NCI-H446 (cell line): ENCODE measurements around the gene FBXO21.

Source experiments
- DNase-seq, 2 experiments: peaks; one replicate each; lab custom pipeline; 2025; lab: John Stamatoyannopoulos, UW

The FBXO21 gene

GRCh38 chr12:117139025-117139717 lies 51.1 kb downstream of the FBXO21 start:
- DNase-seq: no peak

DNA sequence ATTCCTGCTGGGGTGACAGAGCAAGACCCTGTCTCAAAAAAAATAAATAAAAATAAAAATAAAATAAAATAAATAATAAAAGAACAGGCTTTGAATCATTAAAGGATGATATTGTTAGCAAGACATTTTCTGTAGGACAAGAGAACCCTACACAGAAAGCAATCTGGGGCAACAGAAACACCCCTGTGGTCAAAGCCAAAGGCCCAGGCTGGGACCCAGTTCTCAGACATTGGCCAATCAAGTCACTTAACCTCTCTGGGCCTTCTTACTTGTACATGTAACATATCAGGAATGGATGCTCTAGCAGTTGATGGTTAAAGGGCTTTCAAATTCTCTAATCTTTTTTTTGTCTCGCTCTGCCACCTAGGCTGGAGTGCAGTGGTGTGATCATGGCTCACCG lies 55.5 kb downstream of the FBXO21 start:
- no peak for DNase-seq

- DNase-seq: peak in 1 of 2 experiments; percentile 55
Observed at GRCh38 chr12:117134059-117134458, 56.2 kb downstream of the FBXO21 start.

DNA sequence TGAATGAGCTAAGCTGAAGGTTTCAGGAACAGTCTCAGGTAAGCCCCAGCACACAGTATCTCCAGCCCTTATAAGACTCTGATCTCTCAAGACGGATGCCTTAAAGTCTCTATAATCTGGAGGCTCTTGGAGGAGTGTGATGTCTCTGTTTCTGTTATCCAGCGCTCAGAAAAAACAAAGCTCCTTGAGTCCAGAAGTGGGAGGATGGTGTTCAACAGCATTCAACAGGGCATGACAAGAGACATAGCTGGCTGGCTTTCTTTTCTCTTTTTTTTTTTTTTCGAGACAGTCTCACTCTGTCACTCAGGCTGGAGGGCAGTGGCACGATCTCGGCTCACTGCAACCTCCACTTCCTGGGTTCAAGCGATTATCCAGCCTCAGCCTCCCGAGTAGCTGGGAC lies 59.5 kb downstream of the FBXO21 start:
- DNase-seq: no peak

DNA sequence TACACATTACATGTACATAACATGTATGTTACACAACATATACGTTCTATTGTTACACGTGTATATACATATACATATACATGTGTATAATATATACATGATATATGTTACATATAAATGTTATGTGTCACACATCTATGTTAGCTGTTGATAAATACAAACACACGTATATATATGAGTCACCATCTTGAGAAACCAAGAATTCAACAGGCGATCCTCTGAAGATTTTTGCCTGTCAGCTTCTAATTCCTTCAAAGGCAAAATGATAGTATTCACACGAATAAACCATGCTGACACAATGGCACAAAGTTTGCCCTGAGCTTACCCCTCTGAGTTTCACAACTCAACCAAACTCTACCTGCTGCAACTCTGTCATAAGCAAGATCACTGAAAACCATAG lies 60.9 kb downstream of the FBXO21 start:
- no peak for DNase-seq

DNA sequence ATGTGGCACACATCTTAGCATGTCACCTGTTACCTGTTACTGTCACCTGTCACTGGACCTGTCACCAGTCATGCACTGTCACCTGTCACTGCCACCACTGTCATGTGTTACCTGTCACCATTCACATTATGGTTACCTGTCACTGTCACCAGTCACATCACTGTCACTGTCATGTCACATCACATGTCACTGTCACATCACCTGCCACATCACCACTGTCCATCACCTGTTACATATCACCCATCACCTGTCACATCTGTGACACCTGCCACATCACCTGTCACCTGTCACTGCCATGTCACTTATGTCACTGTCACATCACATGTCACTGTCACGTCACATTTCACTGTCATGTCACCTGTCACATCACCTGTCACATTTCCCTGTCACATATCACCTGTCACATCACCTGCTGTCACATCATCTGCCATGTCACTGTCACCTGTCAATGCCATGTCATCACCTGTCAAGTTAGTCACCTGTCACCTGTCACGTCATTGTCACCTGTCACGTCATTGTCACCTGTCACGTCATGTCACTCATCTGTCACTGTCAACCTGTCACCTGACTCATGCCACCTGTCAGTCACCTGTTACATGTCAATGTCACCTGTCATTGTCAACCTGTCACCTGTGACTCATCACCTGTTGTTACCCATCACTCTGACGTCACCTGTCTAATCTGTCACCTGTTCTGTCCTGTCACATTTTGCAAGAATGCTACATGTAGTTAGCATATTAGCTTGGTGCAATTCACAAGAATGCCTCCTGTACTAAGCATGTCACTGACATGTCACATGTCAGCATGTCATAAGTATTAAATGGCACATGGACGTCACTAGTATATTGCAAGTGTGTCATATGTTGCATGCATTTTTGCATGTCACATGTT lies 62.1 kb downstream of the FBXO21 start:
- DNase-seq: no peak

DNA sequence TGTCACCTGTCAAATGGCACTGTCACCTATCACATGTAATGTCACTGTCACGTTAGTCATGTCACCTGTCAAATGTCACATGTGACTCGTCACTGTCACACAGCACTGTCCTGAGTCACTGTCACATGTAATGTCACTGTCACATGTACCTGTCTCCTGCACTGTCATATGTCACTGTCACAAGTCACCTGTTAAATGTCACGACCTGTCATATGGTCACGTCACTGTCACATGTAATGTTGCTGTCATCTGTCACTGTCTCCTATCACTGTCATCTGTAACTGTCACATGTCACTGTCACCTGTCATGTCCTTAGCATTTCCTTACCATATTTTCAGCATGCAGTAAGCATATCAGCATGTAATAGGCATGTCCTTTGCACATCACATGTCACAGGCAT lies 63.9 kb downstream of the FBXO21 start:
- no peak for DNase-seq

DNA sequence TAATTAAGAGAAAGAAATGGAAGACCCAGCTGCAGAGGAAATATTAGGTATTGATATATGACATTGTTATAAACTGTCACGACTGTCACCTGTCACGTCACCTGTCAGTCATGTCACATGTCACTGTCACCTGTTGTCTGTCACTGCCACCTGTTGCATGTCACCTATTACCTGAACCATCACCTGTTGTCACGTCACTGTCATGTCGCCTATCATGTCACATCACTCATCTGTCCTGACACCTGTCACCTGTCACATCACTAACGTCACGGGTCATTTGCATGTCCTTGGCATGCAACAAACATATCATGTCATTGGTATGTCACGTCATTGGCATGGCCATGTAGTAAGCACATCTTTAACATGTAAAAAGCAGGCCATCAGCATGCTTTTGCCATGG lies 64.5 kb downstream of the FBXO21 start:
- no peak for DNase-seq

- peak; percentile 36 to 50 for DNase-seq
Observed at GRCh38 chr12:117125272-117125613, 65.0 kb downstream of the FBXO21 start.

- no peak for DNase-seq
Observed at GRCh38 chr12:117124421-117125271, 65.6 kb downstream of the FBXO21 start.

- DNase-seq: no peak
Observed at GRCh38 chr12:117121441-117121840, 68.8 kb downstream of the FBXO21 start.

DNA sequence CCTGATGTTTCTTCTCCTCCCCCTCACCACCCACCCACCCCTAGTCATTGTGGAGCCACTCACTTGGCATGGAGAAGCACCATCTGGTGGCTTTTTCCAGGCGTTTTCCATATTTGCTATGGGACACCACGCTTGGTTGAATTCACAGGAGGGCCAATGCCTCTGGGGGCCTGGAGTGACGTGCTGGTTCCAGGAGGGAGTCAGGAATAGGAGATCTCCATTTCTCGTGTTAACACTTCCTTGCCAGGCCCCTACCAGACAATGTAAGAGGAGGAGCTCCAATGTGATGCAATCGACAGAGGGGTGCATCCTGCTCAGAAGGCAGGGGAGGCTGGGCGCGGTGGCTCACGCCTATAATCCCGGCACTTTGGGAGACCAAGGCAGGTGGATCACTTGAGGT lies 69.5 kb downstream of the FBXO21 start:
- DNase-seq: peak; percentile 72 to 94

DNA sequence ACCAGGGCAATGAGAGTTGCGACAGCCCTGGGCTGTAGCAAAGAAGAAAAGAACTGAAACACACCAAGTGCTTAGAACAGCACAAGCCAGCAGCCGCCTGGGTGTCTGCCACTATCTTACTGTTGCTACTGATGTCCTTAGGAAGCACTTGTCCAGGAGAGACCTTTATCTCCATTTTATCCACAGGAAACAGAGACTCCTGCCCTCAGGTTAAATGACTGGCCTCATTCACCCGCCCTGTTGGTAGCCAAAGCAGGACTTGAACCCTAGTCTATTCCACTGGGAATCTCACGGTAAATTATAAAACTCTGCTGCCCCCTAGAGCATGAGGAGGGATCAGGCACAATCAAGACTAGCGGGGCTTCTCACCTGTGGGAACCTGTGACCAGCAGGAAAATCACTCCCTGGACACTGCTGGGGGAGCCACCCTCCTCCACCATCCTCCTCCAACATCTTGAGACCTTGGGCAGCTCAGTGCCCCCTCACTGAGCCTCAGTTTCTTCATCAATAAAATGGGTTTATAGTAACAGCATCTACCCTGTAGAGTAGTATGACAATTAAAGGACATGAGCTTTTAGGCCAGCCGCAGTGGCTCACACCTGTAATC lies 70.6 kb downstream of the FBXO21 start:
- peak in 1 of 2 experiments; percentile 58 for DNase-seq

DNA sequence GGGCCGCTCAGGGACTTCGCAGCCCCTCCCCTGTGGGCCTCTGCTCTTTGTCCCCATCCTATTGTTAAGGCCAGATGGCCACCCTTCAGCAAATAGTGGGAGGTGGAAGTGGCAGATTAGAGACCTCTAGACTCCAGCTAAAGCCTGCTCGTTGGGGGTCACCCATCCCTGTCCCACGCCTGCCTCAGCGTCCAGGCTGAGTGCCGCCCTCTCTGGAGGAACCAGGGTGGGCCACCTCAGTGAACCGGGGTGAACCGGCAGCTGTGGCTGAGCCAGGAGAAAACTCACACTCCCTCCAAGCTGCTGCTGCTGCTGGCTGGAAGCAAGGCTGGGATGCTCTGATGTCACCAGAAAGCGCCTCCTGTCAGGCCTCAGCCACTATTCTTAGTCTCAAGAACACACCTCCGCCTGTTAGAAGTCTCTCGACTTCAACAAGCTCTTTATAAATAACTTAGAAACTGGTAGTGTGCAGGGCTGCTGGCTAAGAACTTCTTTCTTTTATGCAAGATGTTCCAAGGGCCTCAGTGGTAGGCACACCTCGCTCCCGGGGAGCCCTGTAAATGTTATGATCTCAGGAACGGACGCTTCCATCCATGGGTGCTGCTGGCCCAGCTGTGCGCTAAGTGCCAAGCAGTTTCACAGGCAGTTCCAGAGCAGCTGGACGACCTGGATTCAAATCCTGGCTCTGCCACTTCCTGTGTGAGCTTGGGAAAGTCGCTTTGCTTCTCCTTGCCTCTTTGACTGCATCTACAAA lies 71.3 kb downstream of the FBXO21 start:
- peak in 1 of 2 experiments; percentile 31 for DNase-seq

DNA sequence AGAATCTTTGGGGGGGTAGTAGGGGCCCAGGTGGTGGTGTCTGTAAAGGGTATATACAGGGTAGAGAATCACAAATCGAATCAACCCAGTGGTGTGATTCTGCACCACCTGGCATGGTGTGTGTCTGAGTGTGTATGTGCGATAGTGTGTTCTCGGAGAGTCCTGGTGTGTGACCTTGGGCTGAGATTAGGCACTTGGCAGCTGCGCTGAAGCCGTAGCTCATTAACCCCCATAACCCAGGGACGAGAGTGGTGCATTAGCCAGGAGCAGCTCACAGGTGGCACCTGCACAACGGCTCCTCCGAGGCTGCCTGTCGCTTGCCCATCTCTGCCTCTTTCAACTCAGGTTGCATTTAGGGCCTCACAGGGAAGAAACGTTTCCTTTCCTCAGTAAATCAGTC lies 75.5 kb downstream of the FBXO21 start:
- DNase-seq: no peak

DNA sequence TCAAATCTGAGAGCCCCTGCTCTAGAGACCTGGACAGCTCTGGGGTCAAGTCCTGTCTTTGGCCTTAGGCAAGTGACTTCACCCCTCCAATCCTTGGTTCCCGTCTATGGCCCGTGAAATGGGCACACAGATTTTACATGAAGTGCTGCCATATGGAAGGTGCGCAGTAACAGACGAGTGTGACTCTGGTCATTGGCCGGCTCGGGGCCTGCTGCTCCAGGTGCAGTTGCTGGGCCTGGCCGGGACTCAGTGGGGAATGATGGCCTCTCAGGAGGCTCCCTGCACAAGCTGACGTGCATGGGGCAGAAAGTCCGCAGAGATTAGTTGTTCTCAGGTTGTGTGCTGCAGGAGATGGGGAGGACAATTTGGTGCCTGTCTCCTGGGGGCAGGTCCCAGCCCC lies 77.0 kb downstream of the FBXO21 start:
- no peak for DNase-seq

DNA sequence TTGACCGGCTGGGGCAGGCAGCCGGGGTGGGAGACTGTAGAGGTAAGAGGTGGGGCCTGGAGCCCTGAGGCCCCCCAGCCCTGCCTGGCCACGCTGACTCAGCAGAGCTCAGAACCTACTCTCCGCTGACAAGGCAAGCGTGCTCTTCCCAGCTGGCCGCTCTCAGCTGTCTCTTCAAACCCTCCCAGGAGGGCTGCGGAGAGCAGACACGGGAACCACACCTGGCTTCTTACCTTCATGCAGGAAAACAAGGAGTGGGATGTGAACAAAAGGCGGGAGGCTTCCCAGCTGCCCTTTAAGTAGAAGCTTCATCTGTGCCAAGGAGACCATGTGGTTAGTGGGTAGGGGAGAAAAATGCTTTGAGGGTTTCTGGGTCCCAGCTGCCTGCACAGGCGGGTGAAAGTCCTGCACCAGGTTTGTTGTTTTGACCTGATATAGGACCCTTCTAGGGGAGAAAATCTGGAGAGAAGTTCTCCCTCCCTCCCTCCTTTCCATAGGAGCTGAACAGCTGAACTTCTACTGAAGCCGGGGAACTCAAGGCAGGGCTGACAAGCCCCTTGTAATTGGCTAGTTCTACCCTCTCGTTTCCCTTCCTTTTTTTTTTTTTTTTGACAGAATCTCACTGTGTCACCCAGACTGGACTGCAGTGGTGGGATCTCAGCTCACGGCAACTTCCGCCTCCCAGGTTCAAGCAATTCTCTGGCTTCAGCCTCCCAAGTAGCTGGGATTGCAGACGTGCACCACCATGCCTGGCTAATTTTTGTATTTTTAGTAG lies 78.3 kb downstream of the FBXO21 start:
- no peak for DNase-seq

- no peak for DNase-seq
Observed at GRCh38 chr12:117111386-117111785, 78.9 kb downstream of the FBXO21 start.

- no peak for DNase-seq
Observed at GRCh38 chr12:117109943-117110635, 80.2 kb downstream of the FBXO21 start.

GRCh38 chr12:117105902-117106301 lies 84.4 kb downstream of the FBXO21 start:
- no peak for DNase-seq
